ENCODE data around the gene CHRNA5.

GRCh38 chr15:78573416-78573815 is 8.1 kb downstream of the CHRNA5 start:
- TF ChIP-seq CTCF (IDR thresholded peaks at IDR 0.05; ENCODE audit: low read length) (no peak), EZH2 (optimal IDR thresholded peaks at IDR 0.05; ENCODE audit: low read depth, low read length) (no peak)

All from MM.1S (cell line).